Nephron (organoid): ENCODE results near the gene ZSWIM6.
A peak's percentile ranks its signal among the peaks of the same experiment; 100 is the strongest.

Experiments
- H3K27ac Mint-ChIP-seq, 3 experiments: 2 replicates each; pipeline ENCODE4 v1.8.0; 2020; ENCODE audit warnings: mixed read lengths in 3 of 3, mild to moderate bottlenecking in 2 of 3, moderate library complexity in 1 of 3
- H3K27me3 Mint-ChIP-seq: 2 replicates; pipeline ENCODE4 v1.8.0; 2021; ENCODE audit warnings: low read depth, mild to moderate bottlenecking, moderate library complexity, mixed read lengths
- H3K36me3 Mint-ChIP-seq: 2 replicates; pipeline ENCODE4 v1.8.0; 2020; ENCODE audit warnings: low read depth, mixed read lengths
- H3K4me1 Mint-ChIP-seq: 2 replicates; pipeline ENCODE4 v1.8.0; 2020; ENCODE audit warnings: mixed read lengths
- H3K4me3 Mint-ChIP-seq, 3 experiments: 2 replicates each; pipeline ENCODE4 v1.8.0; 2020; ENCODE audit warnings: mild to moderate bottlenecking in 3 of 3, mixed read lengths in 3 of 3, moderate library complexity in 2 of 3
- H3K9me3 Mint-ChIP-seq: 2 replicates; pipeline ENCODE4 v1.8.0; 2020; ENCODE audit warnings: mixed read lengths
- TF ChIP-seq, protein P1 (sequence below), 3 experiments: fragments of 200-600 bp; sonication (generic); IDR thresholded peaks; one replicate each; pipeline ENCODE4 v1.5.0; 2021; ENCODE audit warnings: antibody characterized with exemption in 3 of 3; ENCODE audit not compliant: unreplicated experiment in 3 of 3

ZSWIM6 gene

DNA sequence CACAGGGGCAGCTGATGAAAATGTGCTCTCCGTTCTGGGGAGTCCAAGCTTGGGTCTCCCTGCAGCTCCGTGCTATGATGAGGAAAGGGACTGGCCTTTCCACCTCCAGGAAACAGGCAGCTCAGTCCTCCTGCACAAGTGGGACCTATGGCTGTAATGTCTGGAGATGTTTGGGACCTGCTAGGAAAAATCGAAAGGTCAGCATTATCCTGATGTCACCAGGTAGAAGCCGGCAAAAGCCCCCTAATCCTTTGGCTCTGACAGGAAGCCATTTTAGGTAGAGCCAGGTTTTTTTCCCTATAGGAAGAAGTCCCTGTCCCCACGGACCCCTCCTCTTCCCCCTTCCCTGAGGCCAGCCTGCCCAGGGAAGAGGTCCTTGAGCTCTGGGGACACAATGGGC lies 240.9 kb downstream of the ZSWIM6 start:
- H3K9me3 Mint-ChIP-seq, result no peaks in the 10 kb centered on the region
- H3K27ac Mint-ChIP-seq, result no peak overlapping the region
- H3K4me1 Mint-ChIP-seq, result peaks cover 6% of the 10 kb centered on the region
- H3K36me3 Mint-ChIP-seq, result no peaks in the 10 kb centered on the region
- peaks cover 4% of the 10 kb centered on the region for H3K27me3 Mint-ChIP-seq
- H3K4me3 Mint-ChIP-seq, result no peak overlapping the region
- TF ChIP-seq, protein P1, sequence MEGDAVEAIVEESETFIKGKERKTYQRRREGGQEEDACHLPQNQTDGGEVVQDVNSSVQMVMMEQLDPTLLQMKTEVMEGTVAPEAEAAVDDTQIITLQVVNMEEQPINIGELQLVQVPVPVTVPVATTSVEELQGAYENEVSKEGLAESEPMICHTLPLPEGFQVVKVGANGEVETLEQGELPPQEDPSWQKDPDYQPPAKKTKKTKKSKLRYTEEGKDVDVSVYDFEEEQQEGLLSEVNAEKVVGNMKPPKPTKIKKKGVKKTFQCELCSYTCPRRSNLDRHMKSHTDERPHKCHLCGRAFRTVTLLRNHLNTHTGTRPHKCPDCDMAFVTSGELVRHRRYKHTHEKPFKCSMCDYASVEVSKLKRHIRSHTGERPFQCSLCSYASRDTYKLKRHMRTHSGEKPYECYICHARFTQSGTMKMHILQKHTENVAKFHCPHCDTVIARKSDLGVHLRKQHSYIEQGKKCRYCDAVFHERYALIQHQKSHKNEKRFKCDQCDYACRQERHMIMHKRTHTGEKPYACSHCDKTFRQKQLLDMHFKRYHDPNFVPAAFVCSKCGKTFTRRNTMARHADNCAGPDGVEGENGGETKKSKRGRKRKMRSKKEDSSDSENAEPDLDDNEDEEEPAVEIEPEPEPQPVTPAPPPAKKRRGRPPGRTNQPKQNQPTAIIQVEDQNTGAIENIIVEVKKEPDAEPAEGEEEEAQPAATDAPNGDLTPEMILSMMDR (IDR thresholded peaks at IDR 0.05; ENCODE audit: unreplicated experiment in 3 of 3), result no peak

DNA sequence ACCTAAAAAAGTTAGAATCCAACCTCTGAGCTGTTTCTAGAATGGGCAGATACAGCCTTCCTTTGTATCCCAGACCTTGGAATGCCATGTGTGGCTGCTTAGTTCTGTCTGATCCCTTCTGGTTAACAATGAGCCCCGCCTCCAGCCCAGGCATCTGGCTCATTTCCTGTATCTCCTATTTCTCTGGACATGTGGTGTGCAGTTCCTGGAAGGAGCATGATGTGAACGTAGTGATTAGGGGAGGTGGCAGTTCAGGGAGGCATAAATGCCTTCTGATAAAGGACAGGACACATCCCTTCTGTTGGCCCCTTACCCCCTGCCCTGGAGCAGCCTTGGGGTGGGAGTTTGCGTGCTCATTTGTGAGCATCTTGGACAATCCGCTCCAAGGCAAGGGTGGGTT lies 243.0 kb downstream of the ZSWIM6 start:
- TF ChIP-seq, protein P1 (IDR thresholded peaks at IDR 0.05; ENCODE audit: unreplicated experiment in 3 of 3), result no peak
- no peak overlapping the region for H3K4me3 Mint-ChIP-seq
- peaks cover 4% of the 10 kb centered on the region for H3K27me3 Mint-ChIP-seq
- no peaks in the 10 kb centered on the region for H3K36me3 Mint-ChIP-seq
- H3K27ac Mint-ChIP-seq, result peak overlapping the region; percentile 6 to 47 (median 39)
- H3K9me3 Mint-ChIP-seq, result no peaks in the 10 kb centered on the region
- H3K4me1 Mint-ChIP-seq, result peaks cover 6% of the 10 kb centered on the region

DNA sequence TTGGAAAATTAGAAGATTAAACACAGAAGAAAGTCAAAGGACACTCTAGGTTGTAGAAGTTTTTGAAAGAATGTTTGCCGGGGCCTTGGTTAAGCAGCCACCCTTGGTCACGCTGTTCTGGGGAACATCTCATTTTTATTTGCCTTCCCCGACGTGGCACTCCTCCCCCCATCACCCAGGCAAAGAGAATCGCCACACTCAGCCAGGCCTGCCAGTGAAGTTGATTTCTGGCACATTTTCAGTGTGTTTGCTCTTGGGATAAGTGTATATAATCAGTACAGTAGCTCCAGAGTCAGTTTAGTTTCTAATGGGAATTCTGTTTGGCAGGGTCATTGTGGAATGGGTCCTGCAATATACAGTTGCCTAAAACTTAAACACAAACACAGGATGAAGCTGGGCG lies 243.5 kb downstream of the ZSWIM6 start:
- H3K9me3 Mint-ChIP-seq, result no peaks in the 10 kb centered on the region
- H3K27me3 Mint-ChIP-seq, result peaks cover 4% of the 10 kb centered on the region
- peak overlapping the region in 1 of 3 experiments; percentile 6 for H3K27ac Mint-ChIP-seq
- TF ChIP-seq, protein P1 (IDR thresholded peaks at IDR 0.05; ENCODE audit: unreplicated experiment in 3 of 3), result no peak
- peaks cover 6% of the 10 kb centered on the region for H3K4me1 Mint-ChIP-seq
- no peak overlapping the region for H3K4me3 Mint-ChIP-seq
- no peaks in the 10 kb centered on the region for H3K36me3 Mint-ChIP-seq

DNA sequence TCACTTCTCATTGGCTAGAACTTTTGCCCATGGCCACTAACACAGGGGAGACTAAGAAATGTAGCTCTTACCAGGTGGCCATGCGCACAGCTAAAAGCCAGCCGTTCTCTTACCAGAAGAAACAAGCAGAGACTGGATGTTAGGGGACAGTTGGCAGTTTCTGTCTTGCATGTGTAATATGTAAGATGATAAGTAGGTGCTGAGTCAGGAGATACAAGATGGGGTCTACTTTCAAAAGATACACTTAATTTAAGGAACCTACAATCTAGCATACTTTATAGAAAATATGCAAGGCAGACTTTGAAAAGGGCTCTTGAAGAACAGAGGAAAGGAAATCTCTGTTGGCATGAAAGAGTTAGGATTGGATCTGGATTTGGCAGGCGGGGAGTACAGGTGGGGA lies 244.5 kb downstream of the ZSWIM6 start:
- peaks cover 6% of the 10 kb centered on the region for H3K4me1 Mint-ChIP-seq
- H3K27ac Mint-ChIP-seq, result no peak overlapping the region
- TF ChIP-seq, protein P1 (IDR thresholded peaks at IDR 0.05; ENCODE audit: unreplicated experiment in 3 of 3), result no peak
- H3K27me3 Mint-ChIP-seq, result peaks cover 4% of the 10 kb centered on the region
- no peaks in the 10 kb centered on the region for H3K36me3 Mint-ChIP-seq
- H3K4me3 Mint-ChIP-seq, result no peak overlapping the region
- H3K9me3 Mint-ChIP-seq, result no peaks in the 10 kb centered on the region

DNA sequence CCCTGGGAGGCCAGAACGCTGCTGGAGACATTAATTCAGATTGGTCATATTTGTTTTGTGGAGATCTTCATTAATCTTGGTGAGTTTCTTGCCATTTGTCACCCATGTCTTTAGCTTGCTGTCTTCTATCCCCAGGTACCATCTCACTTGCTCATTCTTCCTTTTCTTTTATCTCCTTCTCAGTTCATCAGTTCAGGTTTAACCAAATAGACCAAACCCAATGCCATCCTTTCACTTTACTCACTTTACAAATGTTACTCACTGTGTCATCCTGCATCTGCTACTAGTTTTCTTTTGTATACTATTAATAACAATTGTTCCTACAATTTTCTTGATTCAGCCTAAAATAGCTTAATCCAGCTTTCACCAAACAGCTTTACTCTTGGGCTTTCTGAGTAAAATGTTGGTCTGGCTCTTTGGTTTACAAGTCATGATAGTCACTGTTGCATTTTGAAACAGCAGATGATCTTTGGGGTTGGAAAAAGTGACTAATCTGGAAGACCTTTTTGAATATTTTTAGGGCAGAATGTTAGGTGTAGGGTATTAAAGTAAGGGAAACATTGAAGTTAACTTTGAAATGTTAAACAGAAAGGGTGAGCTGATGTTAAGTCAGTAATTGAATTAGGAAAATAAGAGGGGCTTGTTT lies 246.9 kb downstream of the ZSWIM6 start:
- TF ChIP-seq, protein P1 (IDR thresholded peaks at IDR 0.05; ENCODE audit: unreplicated experiment in 3 of 3), result no peak
- no peak overlapping the region for H3K27ac Mint-ChIP-seq

DNA sequence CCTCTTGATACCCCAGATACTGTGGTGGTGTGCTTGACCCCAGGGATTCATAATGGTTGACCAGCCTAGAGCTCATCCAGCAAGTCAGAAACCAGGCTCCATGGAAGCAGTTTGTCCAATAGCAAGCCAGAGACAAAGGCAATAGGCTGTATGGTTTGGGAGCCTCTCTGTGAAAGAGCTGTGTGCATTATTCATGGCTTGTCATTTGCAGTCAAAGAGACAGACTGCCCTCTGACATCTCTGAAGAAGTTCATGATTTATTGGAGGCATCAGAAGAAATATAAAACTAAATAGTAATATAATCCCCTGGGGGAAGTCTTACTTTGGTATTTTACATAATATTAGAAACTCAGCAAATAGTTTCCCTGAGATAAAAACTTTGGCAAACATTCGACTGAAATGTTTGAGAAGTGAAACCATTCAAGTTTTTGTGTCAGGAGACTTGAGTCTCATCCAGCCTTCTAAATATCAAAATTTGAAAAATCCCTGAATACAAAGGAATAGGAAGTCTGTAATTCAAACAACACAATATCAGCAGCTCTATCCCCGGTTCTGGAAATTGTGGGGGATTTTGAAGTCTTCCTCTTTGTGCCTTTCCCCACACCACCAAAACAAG lies 250.3 kb downstream of the ZSWIM6 start:
- no peaks in the 10 kb centered on the region for H3K27me3 Mint-ChIP-seq
- peaks cover 22% of the 10 kb centered on the region for H3K4me1 Mint-ChIP-seq
- H3K36me3 Mint-ChIP-seq, result no peaks in the 10 kb centered on the region
- TF ChIP-seq, protein P1 (IDR thresholded peaks at IDR 0.05; ENCODE audit: unreplicated experiment in 3 of 3), result no peak
- peak overlapping the region; percentile 32 to 58 (median 58) for H3K27ac Mint-ChIP-seq
- peaks cover under 1% of the 10 kb centered on the region for H3K9me3 Mint-ChIP-seq
- H3K4me3 Mint-ChIP-seq, result no peak overlapping the region

More for the DNA sequence above, 246.9 kb downstream of the ZSWIM6 start:
- Mint-ChIP-seq H3K9me3 (no peaks in the 10 kb centered on the region), H3K27me3 (no peaks in the 10 kb centered on the region), H3K36me3 (no peaks in the 10 kb centered on the region), H3K4me3 (no peak overlapping the region), H3K4me1 (peaks cover 12% of the 10 kb centered on the region)
